Measurements from ENCODE around the gene ETS1.

The ETS1 gene

GRCh38 chr11:128592454-128592853 lies 5.1 kb upstream of the ETS1 start:
- FAIRE-seq = no peak

DNA sequence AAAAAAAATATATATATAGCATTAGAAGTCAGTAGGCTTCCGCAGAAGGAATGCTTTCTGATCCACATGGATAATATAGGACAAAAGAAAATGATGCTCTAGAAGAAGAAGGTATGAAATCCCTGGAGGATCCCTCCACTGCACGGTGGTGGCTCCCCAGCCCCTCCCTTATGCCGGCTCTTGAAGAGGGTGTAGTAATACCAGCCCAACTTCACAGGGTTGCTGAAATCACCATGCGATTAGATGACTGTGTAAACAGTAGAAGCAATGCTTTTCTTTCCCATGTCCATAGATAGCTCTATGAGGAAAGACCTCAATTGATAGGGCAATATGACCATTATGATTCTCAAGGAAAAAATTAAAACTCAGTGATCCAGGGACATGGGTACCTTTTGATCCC lies 3.2 kb upstream of the ETS1 start:
- no peak for FAIRE-seq

DNA sequence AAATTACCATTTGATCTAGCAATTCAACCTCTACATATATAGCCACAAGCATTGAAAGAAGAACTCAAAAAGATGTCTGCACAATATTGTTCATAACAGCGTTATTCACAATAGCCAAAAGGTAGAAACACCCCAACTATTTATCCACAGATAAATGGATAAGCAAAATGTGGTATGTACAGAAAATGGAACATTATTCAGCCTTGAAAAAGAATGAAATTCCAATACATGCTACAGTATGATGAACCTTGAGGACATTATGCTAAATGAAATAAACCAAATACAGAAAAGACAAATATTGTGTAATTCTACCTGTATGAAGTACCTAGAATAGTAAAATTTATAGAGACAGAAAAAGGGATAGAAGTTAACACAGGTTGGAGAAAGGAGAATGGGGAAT lies 2.6 kb upstream of the ETS1 start:
- no peak for FAIRE-seq

DNA sequence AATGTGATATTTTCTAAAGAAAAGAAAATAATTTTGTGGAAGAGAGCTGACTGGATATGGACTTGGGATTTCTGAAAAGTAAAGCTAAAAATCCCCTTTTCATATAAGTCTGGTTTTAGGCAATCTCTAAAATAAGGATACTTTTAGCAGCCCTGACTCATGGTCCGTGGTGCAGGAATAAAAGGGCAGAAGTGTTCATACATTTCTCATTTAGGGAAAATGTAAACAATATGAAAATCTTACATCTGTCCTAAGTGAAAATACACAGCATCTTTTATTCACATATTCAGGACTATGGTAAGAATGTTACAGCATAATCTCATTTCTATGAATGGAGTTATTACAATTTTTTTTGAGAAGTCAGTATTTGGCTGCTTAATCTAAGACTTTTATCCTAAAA lies 735 bp upstream of the ETS1 start:
- no peak for FAIRE-seq

- no peak for FAIRE-seq
Measured at GRCh38 chr11:128586689-128587088, 669 bp downstream of the ETS1 start.

DNA sequence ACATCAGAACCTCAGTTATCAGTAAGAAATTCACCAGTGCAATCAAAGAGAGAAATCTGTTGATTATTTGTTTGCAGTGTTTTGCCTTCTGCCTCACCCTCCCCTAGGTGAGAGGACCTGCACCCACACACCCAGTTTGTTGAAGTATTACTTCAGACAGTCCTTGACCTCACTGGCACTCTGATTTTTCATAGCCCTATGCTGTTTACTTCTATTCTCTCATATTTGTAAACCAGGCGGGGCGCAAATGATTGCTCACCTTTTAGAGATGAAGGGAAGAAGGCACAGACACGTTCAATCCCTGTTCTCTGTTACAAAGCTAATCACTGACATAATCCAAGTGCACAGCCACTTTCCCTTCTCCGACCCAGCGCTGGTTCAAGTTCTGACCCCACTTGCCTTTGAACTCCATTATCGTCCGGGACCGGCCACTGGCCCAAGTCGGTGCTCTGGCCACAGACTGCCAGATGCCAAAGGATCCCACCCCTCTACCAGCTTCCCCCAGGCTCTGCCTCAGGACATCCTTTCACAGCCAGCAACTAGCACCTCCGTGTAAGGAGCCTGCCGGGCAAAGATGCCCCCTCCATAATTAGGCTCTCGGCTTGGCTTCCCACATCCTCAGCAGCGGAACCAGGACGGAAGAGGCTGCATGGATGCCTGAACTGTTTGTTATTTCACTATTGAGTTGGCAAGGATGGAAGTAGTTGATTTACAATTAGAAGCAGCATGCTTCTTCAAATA lies 1.7 kb downstream of the ETS1 start:
- FAIRE-seq = no peak

GRCh38 chr11:128584253-128584652 lies 3.1 kb downstream of the ETS1 start:
- FAIRE-seq = no peak

DNA sequence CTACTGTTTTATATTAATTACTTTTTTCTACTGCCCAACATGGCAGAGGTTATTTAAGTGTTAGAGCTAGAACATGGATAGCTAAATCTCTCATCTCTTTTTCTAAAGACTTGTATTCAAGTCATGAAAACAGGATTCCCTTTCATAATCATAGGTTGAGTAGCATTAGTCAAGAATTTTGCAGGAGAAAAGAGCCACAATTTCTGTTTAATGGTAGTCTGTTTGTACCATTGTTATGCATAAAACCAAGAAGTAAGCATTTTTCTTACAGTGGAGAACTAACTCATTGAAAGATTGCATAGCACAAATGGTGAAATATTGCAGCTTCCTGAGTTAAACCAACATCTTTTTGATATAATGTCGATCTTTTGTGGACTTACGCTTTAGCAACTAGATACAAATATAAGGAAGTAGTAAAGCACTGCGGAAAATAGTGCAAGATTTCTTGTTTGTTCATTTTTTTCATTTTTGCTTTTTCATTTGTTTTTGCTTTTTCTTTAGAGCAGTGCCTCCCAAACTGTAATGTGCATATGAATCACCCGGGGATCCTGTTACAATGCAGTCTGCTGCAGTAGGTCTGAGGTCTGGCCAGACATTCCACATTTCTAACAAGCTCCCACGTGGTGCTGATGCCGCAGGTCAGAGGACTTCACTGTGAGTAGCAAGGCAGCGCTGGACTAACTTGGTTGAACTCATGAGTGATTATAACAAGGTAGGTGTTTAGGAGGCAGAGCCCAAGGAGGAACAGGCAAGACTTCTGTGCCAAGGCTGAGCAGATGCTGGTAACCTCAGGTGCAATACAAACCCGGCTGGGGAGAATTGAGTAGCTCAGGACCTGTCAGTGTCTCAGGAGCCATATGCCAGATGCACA lies 4.6 kb downstream of the ETS1 start:
- FAIRE-seq = no peak

DNA sequence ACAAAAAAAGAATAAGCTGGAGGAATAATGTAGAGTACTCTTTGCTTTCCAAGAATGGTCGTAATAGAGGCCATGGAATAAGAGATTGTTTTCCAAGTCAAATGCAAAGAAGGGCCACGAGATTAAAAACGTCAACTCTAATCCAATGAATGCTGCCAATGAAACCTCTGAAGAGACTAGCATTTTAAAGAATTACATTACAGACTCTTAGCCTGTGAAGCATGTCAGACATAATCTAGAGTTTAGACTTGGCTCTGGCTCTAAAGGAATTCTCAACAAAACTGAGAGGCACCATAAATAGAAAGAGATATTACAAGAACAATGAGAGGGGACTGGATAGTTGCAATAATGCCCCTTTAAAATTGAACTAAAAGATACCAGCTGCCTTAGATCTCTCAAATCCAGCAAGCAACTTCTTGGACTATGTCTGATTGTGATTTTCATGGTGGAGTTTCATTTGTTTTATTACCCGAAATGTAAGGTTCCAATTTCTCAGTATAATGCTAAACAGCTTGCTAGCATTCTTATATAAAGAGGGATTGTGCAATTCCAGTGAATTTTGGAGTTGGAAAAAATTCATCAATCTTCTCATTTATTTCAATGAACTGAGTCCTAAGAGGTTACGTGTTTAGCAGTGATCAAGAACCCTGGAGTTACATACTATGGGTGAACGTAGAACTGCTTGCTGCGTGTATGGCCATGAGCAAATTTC lies 5.6 kb downstream of the ETS1 start:
- no peak for FAIRE-seq

GRCh38 chr11:128580612-128581011 lies 6.7 kb downstream of the ETS1 start:
- no peak for FAIRE-seq

DNA sequence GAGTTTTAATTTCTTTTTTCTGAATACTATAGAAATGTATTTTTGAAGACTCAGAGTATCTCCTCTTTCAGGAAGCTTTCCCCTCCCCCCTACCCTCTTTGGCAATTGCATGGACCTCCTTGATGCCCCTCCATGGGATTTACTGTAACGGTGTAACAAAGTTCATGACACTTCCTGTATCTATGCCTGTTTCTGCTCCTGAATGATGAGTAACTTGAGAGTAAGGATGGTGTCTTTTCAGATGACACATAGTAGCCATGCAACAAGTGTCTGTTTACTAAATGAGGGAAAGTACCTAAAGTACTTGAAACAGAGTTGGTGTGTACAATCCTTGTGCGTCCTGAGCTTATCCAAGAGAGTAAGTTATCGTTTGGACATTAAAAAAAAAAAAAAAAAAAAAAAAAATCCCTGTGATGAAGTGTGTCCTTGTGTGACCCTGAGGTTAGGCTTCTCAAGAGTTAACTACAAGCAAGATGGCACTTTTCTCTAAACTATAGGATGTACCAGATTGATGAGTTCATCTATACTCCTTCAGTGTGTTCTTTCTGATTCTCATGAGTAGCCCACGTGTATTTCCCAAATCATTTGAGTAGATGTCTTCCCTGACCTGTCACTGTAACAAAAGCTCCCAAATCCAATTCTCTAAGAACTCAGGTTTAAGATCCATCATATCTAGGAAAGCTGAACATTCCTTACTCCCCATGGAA lies 7.4 kb downstream of the ETS1 start:
- no peak for FAIRE-seq

DNA sequence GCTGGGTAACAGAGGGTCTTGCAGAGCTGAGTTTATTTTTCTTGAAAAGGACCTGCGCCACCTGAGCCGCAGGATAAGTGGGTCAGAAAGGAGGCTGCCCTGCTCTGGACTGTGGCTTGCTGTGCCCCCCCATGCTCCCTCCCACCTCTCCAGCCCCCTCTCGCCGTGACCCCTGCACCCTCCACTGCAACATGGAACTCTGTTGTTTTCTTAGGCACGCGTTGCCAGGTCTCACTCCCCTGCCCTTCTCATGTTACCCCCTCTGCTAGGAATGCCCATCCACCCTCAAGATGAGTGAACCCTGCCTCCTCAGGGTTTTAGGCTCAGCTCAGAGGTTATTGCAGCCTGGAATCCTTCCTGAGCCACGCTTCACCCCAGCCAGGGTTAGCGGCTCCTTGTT lies 10.8 kb downstream of the ETS1 start:
- FAIRE-seq = no peak

DNA sequence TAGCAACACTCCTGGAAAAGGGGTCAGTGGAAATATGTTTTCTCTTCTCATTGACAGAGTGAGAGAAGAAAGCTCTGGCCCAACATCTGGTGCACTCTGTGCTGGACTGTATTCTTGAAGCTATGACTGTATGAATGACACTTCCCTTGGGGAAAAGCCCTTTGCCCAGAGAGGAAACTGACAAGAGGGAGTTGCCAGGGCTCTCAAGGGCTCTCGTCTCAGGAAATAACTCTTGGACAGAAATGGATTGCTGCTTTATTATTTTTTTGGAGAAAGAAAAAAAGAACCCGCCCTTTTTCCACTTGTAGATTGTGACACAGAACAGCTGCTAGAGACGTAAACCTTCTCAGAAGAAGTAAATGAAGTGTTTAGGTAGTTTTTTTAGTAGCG lies 11.4 kb downstream of the ETS1 start:
- no peak for FAIRE-seq

- no peak for FAIRE-seq
Measured at GRCh38 chr11:128575174-128575960, 12.0 kb downstream of the ETS1 start.

- no peak for FAIRE-seq
Measured at GRCh38 chr11:128574576-128575011, 12.8 kb downstream of the ETS1 start.

- no peak for FAIRE-seq
Measured at GRCh38 chr11:128573638-128574037, 13.7 kb downstream of the ETS1 start.

- no peak for FAIRE-seq
Measured at GRCh38 chr11:128572965-128573364, 14.4 kb downstream of the ETS1 start.

GRCh38 chr11:128570632-128571031 lies 16.7 kb downstream of the ETS1 start:
- no peak for FAIRE-seq

- no peak for FAIRE-seq
Measured at GRCh38 chr11:128569291-128569690, 18.1 kb downstream of the ETS1 start.

DNA sequence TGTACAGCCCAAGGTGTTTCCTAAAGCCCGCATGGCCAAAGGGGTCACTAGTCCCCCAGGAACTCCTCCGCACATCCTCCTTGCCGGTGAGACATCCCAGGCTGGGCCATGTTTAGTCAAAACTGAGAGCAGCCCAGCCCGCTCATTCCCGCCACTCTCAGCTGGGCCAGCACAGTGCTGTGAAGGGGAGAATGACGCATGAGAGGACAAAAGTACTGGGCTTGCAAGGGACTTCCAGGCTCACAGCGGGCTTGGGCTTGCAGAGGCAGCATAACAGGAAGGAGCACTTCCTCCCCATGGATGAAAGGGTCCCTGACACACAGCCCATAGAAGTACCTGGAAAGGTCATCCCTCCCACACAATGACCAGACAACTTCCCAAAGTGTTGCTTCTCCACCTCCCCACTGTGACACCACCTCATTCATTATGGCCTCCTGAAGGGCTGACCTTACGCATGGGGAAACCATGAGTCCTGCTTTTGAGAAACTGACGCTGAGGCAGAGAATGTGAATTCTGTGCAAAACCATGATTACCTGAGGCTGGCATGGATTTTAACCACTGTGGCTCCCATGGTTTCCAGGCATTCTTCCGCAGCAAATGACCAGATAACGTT lies 19.1 kb downstream of the ETS1 start:
- no peak for FAIRE-seq

DNA sequence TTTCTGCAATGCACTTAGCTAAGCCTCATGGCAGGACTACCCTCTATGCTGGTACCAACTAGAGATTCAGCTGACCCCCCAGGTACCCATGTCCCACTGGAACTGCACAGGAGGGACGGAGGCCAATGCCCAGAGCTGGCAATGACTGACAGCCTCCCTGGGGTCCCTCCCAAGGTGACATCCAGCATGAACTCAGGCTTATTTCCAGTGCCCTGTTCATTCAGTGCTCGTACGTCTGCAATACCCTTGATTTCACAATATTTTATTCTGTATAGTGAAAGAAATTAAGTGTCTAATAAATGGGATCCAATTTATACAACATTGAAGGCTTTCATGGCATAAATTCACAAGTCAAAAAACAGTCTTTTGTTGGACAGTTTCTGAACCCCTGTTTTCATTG lies 20.2 kb downstream of the ETS1 start:
- no peak for FAIRE-seq

DNA sequence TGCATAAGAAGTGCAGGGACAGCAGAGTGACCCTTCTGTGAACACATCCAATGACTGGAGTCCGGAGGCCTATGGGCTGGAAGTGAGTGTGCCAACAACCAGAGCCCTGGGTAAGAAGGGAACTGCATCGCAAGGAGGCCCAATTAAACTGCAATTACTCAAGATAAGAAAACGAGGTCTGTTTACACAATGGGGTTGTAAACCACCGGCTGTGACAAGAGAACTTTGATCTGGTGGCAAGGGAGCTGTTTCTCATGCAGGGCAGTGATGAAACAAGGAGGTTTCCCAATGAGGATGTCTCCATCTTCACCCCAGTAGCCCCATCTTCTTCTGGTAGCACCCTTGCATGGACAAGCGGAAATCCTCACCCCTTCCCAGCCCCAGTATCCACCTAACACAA lies 21.5 kb downstream of the ETS1 start:
- FAIRE-seq = no peak

All from A204.1 (cell line).